GM19043 (cell line): ENCODE measurements around the gene GBA2.

Experiments
- ATAC-seq: cut with Tn5 transposase; IDR thresholded peaks from one replicate; pipeline ENCODE4 v1.9.1; 2021; ENCODE audit warnings: low read depth; ENCODE audit not compliant: unreplicated experiment

Gene GBA2

DNA sequence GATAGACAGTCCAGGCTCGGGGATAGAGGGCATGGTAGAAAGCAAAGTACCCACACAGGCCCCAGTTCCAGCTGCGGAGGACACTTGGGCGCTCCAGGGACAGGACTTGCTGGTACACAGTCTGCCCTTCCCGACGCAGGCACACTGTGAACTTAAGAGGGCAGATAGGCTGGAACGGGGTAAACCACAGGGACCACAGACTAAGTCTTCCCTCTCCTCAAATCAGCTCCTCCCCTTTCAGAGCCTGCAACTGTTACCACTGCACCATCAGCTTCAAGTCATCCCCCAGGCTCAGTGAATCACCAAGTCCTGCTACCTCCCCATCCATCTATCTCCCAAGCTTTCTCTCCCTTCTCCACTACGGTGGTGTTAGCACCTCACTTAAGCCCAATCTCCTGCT is 7.3 kb downstream of the GBA2 start:
- no peak for ATAC-seq

- ATAC-seq = no peak
Observed at GRCh38 chr9:35740243-35740642, 8.8 kb downstream of the GBA2 start.

DNA sequence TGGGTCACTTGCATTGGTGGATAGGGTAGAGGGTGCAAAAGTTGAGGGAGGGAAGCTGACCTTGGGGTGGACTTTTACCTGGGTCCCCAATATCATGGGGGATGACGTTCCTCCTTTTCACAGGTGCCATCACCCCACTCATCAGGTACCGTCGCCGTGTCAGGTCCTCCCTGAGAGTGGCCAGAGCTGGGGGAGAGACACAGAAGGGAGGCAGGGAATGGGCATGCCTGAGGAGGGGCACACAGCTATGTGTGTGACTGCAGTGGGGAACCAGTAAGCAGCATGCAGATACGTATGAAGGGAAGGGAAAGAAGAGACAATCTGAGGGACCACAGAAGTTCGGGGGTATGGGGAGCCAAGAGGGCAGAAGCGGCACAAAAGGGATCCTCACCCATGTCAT is 10.1 kb downstream of the GBA2 start:
- ATAC-seq = no peak

DNA sequence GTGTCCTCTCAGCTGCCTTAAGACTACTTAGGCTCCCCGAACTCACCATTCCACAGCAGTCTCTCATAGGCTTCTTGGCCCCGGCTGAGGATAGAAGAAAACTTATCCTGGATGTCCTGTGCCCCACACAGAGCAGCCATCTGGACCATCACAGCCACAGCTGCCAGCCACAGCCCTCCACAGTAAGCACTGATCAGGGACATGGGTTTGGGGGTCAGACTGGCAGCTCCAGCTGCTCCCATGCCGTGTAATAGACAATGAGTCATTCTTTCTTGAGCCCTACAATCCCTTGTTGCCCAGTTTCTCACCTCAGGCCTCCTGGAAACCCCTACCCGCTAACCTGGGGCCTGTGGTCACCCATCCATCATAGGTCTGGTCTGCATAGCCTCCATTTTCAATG is 10.8 kb downstream of the GBA2 start:
- no peak for ATAC-seq

DNA sequence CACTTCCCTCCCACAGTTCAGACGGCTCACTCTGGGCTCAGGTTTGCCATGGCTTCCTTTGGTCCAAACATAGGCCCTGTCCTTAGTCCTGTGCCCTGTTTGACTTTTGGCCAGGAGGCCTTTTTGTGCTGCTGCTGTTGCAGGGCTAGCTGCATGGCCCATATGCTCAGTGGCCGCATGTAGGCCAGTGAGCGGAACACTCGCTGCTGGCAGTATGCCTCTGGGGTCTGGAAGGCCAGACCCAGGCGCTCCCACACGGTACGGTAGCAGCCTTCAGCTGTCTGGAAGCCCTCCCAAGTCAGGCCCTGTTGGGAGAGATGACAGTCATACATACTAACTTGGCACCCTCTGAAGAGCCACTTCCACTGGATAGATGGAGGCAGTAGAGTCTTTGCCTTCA is 11.9 kb downstream of the GBA2 start:
- no peak for ATAC-seq

GRCh38 chr9:35736201-35736633 is 12.8 kb downstream of the GBA2 start:
- ATAC-seq = no peak

GRCh38 chr9:35734096-35734495 is 14.9 kb downstream of the GBA2 start:
- ATAC-seq = no peak

GRCh38 chr9:35732800-35733541 is 16.1 kb downstream of the GBA2 start:
- ATAC-seq = no peak

- peak; percentile 75 for ATAC-seq
Observed at GRCh38 chr9:35732185-35732799, 16.7 kb downstream of the GBA2 start, which contains the start of the genes CREB3 and TLN1. Gene CREB3, plus strand, starts transcription at chr9:35732666. Its CDS starts 107 bp downstream, at chr9:35732773. Gene TLN1, minus strand, starts transcription at chr9:35732195. Its CDS starts 6,501 bp downstream, at chr9:35725694.

GRCh38 chr9:35731415-35732184 is 17.4 kb downstream of the GBA2 start:
- no peak for ATAC-seq

- ATAC-seq = no peak
Observed at GRCh38 chr9:35730486-35730854, 18.6 kb downstream of the GBA2 start.

DNA sequence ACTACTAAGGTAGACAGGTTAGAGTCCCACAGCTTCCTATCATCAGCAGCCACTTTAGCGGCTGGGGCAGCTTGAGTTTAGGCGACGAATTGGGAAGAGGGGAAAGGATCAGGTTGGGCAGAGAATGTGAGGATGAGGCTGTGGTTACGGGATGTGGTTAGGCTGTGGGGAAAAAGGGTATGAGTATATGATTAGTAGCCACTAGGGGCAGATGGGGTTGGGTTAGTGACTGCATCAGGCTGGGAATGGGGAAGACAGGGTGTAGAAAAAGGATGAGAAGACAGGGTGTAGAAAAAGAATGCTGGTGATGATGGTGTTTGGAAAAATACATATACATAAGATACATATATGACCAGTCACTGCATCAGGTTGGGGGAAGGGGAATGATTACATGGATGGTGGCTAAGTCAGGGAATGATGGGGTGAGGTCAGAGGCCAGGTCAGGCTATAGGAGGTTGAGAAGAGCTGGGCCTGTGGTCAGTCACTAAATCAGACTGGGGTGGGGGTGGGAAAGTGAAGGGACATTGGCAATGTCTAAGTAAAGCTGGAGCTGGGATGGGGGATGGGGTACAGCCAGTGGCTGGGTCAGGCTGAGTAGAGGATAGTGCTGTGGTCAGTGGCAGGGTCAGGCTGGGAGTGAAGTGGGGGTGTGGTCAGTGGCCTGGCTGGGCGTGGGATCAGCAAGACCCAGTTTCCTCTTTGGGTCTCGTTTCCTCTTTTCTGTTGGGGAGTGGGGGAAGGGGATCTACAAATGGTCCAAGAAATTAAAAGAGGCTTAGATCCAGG is 19.1 kb downstream of the GBA2 start:
- no peak for ATAC-seq

DNA sequence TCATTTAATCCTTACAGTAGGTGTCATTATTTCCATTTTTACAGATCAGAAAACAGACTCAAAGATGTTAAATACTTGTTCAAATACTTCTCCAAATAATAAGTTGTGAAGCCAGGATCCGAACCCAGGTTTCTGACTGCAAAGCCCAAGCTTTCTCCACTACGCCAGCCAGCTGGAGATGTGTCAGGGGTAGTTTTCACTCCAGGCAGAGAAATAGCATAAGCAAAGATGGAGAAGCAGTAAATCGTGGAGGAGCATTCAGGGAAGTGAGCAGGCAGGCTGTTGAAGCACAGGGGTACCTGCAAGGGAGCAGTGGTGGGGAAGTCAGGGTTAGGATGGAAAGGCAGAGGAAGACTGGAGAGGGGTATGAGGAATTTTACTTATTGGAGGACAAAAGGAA is 19.9 kb downstream of the GBA2 start:
- no peak for ATAC-seq

DNA sequence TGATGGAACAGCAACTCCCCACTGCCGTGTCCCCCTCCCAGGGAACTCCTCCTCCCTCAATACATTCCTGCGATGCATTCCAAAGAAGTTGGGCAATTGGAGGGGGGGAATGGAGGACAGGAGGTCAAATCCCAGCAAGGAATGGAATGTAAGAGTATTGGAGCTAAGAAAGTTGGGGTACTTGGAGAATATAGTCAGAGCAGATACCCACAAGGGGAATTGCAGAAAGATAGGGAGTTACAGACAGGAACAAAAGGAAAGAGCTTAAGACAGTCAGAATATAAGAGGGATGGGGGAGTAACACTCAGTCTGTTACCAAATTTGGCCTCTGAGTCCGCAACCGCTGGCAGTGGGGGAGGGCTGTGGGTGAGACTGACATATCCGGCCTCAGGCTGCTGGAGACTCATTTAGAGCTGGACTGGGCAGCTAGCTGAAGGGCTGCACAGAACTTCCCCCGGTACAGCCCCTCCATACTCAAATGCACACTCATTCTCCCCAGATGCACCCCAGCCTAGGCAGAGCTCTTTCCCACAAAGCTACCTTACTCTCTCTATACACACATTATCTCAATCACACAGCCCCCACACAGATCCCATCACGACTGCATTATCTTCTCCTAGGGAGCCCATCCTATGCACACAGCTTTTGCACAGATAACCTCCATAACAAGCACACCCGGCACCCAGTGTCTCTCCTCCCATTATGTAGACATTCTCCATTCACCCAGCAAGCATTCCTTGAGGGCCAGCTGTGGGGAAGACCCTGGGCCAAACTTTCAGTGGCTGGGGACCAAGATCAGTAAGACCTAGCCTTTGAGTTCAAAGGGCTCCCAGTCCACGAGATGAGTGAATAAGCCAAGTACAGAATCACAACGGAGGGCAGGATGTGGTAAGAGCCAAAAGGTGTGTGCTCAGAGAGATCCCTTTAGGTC is 20.7 kb downstream of the GBA2 start:
- ATAC-seq = no peak

DNA sequence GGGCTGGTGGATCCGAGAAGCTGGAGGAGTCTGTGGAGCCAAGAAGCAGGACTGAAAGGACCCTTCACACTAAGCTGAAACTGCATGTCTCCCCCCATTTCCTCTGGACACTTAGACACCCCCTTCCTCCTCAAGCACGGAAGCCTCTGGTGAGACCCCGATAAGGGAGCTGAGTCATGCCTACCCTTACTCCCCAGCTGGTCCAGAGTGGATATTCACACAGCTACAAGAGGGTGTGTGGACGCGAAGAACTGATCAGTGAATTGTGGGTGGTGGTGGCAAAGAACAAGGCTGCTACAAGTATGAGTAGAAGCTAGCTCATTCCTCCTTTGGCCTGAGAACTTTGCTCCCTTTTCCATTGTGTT is 21.4 kb downstream of the GBA2 start:
- ATAC-seq = no peak

- no peak for ATAC-seq
Observed at GRCh38 chr9:35726931-35727330, 22.1 kb downstream of the GBA2 start.

- ATAC-seq = no peak
Observed at GRCh38 chr9:35725362-35725761, 23.7 kb downstream of the GBA2 start.

DNA sequence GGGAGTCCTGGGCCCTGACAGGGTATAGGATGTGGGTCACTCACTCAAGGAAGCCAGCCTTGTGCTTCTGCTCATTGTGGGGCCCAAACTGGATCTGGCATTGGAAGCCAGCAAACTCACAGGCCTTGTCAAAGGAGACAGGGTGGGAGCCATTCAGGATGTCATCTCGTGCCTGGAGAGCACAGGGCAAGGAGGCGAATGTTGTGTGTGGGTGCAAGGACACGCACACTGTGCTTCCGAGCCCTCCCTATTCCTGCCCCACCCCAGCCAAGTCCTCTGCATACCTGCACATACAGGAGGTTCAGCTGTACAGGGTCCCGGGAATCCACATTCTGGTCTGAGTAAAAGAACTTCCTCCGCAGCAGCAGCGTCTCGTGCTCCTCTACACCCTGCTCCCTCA is 25.1 kb downstream of the GBA2 start:
- ATAC-seq = no peak

DNA sequence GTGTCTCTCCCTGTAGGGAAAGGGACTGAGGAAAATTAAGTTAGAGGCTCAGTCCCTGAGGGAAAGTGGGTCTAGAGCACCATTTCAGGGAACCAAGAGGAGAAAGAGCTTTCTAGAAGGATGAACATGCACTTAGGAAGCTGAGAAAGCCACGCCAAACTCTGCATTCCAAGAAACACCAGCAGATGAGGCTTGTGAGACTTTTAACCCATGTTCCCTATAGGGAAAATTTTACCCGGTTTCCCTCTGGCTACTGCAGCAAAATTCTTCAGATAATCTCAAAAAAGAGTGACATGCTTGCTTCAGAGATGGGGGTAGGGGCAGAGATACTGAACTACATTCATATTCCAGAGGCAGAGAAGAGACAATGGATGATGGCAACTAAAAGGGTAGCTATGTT is 25.6 kb downstream of the GBA2 start:
- no peak for ATAC-seq

- no peak for ATAC-seq
Observed at GRCh38 chr9:35719546-35719945, 29.5 kb downstream of the GBA2 start.
